Fibroblast of skin of left quadriceps (primary cell): ENCODE data around the gene PILRB.
"Not testable (repeated sequence)": the region's sequence is repeated elsewhere in the genome, so short reads cannot be mapped to it uniquely, and the experiment has no call there.

Source experiments
- DNase-seq, 2 experiments: peaks; one replicate each; pipeline ENCODE4 v3.0.0-alpha.2; 2013; ENCODE audit warnings: low read depth in 2 of 2

PILRB gene

GRCh38 chr7:100356416-100357068 lies 1.4 kb upstream of the PILRB start:
- DNase-seq, result no peak

- no peak for DNase-seq
Observed at GRCh38 chr7:100357131-100357561, 771 bp upstream of the PILRB start.

GRCh38 chr7:100358857-100359212 lies 918 bp downstream of the PILRB start:
- DNase-seq, result no peak

GRCh38 chr7:100360135-100360854 lies 2.4 kb downstream of the PILRB start:
- no peak for DNase-seq

GRCh38 chr7:100363098-100363497 lies 5.2 kb downstream of the PILRB start:
- DNase-seq, result no peak

GRCh38 chr7:100363797-100364196 lies 5.9 kb downstream of the PILRB start:
- DNase-seq, result not testable (repeated sequence)

- no peak for DNase-seq
Observed at GRCh38 chr7:100364480-100364879, 6.6 kb downstream of the PILRB start.

GRCh38 chr7:100365998-100366367 lies 8.1 kb downstream of the PILRB start:
- not testable (repeated sequence) for DNase-seq

- DNase-seq, result no peak
Observed at GRCh38 chr7:100366411-100367250, 8.7 kb downstream of the PILRB start.

GRCh38 chr7:100367251-100367620 lies 9.3 kb downstream of the PILRB start:
- no peak for DNase-seq

- DNase-seq, result no peak
Observed at GRCh38 chr7:100367676-100368613, 10.0 kb downstream of the PILRB start.

- DNase-seq, result no peak
Observed at GRCh38 chr7:100369105-100369504, 11.2 kb downstream of the PILRB start.

- DNase-seq, result no peak
Observed at GRCh38 chr7:100370303-100370702, 12.4 kb downstream of the PILRB start.

- DNase-seq, result no peak
Observed at GRCh38 chr7:100370746-100371145, 12.8 kb downstream of the PILRB start.

GRCh38 chr7:100371561-100372171 lies 13.7 kb downstream of the PILRB start:
- DNase-seq, result no peak

- peak; percentile 21 to 26 for DNase-seq
Observed at GRCh38 chr7:100372256-100372655, 14.3 kb downstream of the PILRB start.

GRCh38 chr7:100372694-100373093 lies 14.8 kb downstream of the PILRB start:
- no peak for DNase-seq

GRCh38 chr7:100373261-100373831 lies 15.4 kb downstream of the PILRB start, which contains the start of gene PILRA:
Gene PILRA (plus strand): TSS chr7:100373487. CDS start chr7:100373657, 170 bp downstream.
- DNase-seq, result no peak

GRCh38 chr7:100373870-100374598 lies 16.1 kb downstream of the PILRB start:
- not testable (repeated sequence) for DNase-seq

- no peak for DNase-seq
Observed at GRCh38 chr7:100374601-100375000, 16.7 kb downstream of the PILRB start.
